ENCODE measurements around the gene ALPK3.

ALPK3 gene

GRCh38 chr15:84816694-84817465 is at the start of gene ALPK3:
TSS of gene ALPK3 (plus strand) at chr15:84817356. CDS start at chr15:84817453, 97 bp downstream.
- DNase-seq, result no peak

- DNase-seq, result no peak
Observed at GRCh38 chr15:84772031-84772430, 45.1 kb upstream of the ALPK3 start.

- no peak for DNase-seq
Observed at GRCh38 chr15:84772467-84772866, 44.7 kb upstream of the ALPK3 start.

- DNase-seq, result no peak
Observed at GRCh38 chr15:84773716-84774115, 43.4 kb upstream of the ALPK3 start.

GRCh38 chr15:84775867-84776449 is 41.2 kb upstream of the ALPK3 start:
- no peak for DNase-seq

GRCh38 chr15:84778194-84778593 is 39.0 kb upstream of the ALPK3 start:
- DNase-seq, result no peak

- no peak for DNase-seq
Observed at GRCh38 chr15:84780492-84780891, 36.7 kb upstream of the ALPK3 start.

- no peak for DNase-seq
Observed at GRCh38 chr15:84781495-84781894, 35.7 kb upstream of the ALPK3 start.

GRCh38 chr15:84782346-84782745 is 34.8 kb upstream of the ALPK3 start:
- no peak for DNase-seq

- no peak for DNase-seq
Observed at GRCh38 chr15:84783493-84784251, 33.5 kb upstream of the ALPK3 start.

- no peak for DNase-seq
Observed at GRCh38 chr15:84784262-84784661, 32.9 kb upstream of the ALPK3 start.

- no peak for DNase-seq
Observed at GRCh38 chr15:84785053-84785452, 32.1 kb upstream of the ALPK3 start.

GRCh38 chr15:84788500-84788899 is 28.7 kb upstream of the ALPK3 start:
- DNase-seq, result no peak

- no peak for DNase-seq
Observed at GRCh38 chr15:84789762-84790161, 27.4 kb upstream of the ALPK3 start.

GRCh38 chr15:84790676-84791075 is 26.5 kb upstream of the ALPK3 start:
- no peak for DNase-seq

- DNase-seq, result no peak
Observed at GRCh38 chr15:84791763-84792162, 25.4 kb upstream of the ALPK3 start.

- DNase-seq, result no peak
Observed at GRCh38 chr15:84793431-84794161, 23.6 kb upstream of the ALPK3 start.

GRCh38 chr15:84794162-84794547 is 23.0 kb upstream of the ALPK3 start:
- no peak for DNase-seq

- DNase-seq, result no peak
Observed at GRCh38 chr15:84795186-84795585, 22.0 kb upstream of the ALPK3 start.

GRCh38 chr15:84797212-84797611 is 19.9 kb upstream of the ALPK3 start:
- DNase-seq, result no peak

GRCh38 chr15:84797801-84798200 is 19.4 kb upstream of the ALPK3 start:
- no peak for DNase-seq

GRCh38 chr15:84798436-84798946 is 18.7 kb upstream of the ALPK3 start:
- DNase-seq, result no peak
